GM21786 (cell line): ENCODE data around the gene SEMA5A.

Experiments used
- ATAC-seq: cut with Tn5 transposase; IDR thresholded peaks from one replicate; pipeline ENCODE4 v1.9.1; 2021; ENCODE audit not compliant: unreplicated experiment

Gene SEMA5A

DNA sequence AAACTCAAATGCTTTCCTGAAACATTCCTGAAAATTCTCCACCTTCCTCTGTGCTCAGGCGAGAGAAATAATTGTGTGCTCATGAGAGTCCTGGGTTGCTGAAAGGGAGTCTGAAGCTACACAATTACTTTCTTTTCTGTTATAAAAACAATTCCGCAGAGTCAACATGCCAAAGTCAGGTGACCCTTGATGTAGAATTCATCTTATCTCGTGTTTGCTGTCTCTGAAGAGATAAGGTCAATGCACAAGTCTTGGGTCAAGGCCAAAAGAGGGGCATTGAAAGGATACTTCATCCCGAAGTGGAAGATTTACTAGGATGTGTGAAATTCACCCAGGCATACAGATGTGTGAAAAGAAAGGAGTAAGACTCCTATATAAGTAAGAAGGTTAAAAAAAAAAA lies 493.5 kb downstream of the SEMA5A start:
- no peak for ATAC-seq

GRCh38 chr5:9051779-9052178 lies 494.1 kb downstream of the SEMA5A start:
- no peak for ATAC-seq

DNA sequence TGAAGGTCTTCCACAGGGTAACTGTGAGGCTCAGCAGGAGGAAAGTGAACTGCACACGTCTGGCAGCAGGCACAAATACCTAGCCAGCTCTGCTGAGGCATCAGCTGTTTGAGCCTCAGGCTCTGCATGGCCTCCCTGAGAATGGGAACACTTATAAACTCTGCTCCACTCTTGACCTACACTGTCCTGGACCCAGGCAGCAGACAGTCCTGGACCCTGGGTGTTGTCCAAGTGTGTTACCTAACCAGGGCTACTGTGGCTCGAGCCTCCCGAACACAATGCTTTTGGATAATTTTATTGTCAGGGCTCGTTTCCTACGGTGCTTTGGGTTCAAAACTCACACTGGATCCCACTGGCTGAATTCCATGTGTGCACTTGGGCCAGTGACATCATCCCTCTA lies 497.9 kb downstream of the SEMA5A start:
- ATAC-seq, result no peak

DNA sequence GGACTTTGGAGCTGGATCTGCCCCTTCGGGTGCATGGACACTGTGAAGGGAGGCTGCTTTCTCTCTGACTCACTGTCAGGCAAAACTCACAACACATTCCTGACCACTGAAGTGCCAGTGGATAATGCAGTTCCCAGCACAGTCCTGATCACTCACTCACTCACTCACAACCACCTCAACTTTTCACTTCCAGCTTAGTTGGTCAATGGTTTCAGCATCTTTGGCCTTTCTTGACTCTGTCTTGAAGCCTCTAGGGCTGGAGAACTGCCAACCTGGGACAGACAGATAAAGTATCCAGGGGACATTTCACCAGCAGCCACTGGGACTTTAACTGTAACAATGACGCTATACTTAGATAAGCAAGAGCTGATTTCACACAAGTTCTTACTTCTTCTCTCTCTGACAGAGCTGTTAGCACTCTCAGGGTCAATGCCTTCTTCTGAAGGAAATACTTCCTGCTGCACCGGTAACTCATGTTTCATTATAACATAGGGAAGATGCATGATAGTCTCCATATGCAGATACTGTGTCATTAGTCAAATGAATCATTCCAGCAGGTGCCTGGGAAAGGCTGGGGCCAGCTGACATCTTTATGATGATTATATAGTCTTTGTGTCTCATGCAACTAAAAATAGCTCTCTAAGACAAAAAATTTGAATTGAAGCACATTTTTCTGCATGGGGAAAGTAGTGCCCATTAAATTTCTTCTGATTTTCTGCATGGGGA lies 499.0 kb downstream of the SEMA5A start:
- ATAC-seq, result no peak

DNA sequence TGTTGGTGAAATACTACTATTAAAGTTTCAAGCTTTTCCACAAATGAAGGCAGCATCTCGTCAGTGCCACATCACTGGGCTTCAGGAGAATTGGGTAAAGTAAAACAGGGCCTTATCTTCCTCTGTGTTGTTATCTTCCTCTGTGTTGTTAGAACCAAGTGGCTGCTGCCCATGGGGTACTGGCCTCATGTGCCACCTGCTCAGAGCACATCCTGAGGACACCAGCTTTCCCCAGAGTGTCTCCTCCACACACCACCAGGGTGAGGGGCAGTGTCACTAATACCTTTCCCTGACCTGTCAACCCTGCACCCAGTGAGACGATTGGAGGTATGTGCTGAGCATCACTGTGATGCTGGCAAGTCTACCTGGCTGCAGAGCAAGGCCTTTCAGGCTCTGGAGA lies 499.9 kb downstream of the SEMA5A start:
- no peak for ATAC-seq

GRCh38 chr5:9042241-9042640 lies 503.6 kb downstream of the SEMA5A start:
- ATAC-seq, result no peak

DNA sequence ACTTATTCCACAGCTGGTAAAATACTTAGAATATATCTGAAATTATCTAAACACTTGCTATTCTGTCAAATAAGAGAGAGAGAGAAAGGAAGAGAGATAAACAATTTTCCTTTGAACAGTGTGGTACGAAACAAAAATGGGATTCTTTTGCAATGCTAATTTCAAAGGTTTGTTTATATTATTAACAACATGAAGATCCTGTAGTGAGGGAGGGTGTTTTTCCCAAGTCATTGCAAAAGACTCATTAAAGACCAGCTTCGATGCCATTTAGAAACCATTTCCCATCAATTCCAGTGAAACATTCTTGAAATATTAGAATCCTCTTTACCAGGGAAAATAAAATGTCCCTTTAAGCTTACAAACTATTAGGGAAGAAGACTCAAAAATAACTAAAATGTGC lies 505.4 kb downstream of the SEMA5A start:
- ATAC-seq, result no peak

- no peak for ATAC-seq
These were observed 508.8 kb downstream of the SEMA5A start for GRCh38 chr5:9037048-9037447.

GRCh38 chr5:9035346-9035745 lies 510.5 kb downstream of the SEMA5A start:
- ATAC-seq, result no peak

DNA sequence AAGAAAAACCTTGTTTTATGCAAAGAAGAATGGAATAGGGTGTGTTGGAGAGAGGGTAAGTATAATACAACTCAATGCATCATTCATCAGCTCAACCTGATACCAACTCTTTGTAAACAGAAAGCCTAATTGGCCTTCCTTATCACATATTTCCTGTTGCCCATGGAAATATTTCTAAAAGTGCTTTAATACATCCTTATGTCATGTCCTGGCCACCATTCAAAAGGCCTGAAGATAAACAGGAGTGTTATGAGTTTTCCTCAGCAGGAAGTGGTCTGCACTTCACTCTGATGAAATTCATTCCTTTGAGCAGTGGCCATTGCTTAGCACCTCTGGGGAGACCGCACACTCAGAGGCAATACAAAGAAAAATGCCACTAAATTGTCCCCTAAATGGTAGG lies 511.2 kb downstream of the SEMA5A start:
- ATAC-seq, result no peak

DNA sequence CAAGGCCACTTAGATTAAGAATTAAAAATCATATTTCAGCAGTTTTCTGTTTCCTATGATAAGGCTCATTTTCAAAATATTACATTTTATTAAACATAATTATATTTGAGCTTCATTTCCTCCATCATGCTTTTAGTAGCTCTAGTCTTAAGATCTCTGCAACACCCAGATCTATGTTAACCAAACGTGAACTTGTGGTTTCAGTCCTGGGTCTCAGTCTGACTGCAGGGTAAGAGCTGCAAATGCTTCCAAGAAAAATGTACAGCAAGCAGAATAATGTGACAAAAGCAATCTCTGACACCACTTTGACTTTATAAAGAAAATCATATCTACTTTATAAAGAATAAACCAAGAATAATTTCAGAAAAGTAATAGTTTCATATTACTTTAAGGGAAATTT lies 512.4 kb downstream of the SEMA5A start:
- no peak for ATAC-seq

DNA sequence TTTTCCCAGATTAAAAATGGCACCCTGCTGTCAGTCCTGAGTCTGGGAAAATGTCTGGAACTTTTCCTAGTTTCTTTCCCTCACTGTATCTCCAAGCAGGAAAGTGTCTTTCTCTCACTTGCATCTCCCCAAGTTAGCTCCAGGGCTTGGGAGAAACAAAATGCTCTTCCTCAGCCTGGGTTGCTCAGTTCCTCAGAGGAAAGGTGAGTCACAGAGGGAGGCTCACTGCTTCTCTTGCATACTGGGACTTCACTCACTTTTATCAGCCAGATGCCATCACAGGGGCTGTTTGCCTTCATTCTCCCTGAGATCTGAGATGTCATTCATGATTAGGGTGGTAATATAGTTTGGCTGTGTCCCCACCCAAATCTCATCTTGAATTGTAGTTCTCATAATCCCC lies 519.9 kb downstream of the SEMA5A start:
- ATAC-seq, result no peak

GRCh38 chr5:9020996-9021395 lies 524.9 kb downstream of the SEMA5A start:
- ATAC-seq, result no peak

GRCh38 chr5:9015937-9016270 lies 530.0 kb downstream of the SEMA5A start:
- no peak for ATAC-seq

DNA sequence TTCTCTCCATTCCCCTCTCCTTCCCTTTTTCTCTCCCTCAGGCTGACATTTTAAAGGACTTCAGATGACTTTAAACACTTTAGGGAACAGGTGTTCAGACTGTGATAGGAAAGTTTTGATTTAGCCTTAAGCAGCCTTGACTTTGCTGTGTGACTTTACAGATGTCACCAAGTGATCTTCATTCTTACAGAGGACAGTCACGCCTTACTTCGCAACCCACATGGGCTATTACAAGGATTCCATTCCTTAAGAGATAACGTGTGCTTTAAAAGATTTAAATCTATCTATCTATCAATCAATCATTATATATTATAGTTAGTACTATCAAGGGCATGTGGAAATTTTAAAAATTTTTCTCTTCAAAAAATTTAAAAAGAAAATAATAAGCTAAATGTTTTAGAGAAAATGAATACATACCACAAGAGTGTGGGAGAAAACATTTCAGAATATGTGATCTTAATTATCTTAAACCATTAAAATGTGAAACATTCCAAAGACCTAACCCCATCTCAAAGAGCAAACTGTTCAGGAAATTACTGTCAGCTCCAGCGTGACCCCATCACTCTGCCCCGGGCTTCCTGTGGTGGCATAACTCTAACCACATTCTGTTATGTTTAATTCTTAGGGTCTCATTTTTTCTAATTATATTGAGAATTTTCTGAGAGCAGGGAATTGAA lies 530.5 kb downstream of the SEMA5A start:
- no peak for ATAC-seq

DNA sequence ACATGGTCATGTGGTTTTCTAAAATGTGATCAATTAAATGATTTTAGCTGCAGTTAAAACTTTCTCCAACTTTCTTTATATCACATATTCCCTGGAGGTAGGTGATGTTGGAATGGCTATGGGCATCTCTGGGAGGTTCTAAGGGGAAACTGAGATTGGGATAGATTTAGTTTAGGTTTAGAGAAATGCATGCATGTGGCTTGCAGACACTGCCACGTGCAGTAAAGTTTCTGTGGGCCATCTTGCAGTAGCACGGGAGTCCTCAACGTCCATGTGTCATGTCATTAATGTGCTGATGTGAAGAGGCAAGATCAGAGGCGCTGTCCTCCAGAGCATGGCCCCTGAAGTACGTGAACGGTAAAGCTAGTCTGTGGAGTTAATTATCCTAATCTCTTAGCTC lies 532.7 kb downstream of the SEMA5A start:
- ATAC-seq, result no peak

DNA sequence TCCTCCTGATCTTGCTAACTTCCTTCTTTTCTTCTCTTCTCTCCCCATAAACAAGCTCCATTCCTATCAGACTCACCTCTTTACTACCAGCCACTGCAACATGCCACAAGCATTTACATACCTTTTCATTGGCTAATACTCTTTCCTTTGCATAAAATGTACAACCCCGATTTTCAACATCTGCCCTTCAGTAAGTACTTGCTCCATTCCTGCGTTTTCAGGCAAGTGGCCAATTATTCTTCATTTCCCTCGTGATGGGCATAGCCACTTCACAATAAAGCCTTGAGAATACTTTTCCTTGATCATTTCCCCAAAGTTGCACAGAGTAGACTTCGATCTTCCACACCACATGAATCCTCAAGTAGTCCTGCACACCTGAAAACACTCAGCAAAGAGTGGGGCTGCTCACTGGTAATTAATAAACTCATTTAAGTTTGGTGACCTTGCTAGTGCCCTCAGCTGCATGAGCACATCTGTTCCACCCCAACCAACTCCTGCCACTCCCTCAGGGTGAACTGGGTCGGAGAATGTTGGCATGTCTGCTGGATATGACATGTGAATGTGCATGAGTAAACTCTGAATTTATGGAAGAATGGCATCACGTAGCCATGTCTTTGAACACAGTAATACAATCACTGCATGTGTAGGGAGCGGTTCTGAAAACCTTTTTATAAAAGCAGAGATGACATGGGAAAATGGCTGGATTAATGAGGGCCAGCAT lies 535.8 kb downstream of the SEMA5A start:
- ATAC-seq, result no peak

GRCh38 chr5:8997542-8998070 lies 548.3 kb downstream of the SEMA5A start:
- ATAC-seq, result no peak

- ATAC-seq, result no peak
These were observed 552.8 kb downstream of the SEMA5A start for GRCh38 chr5:8993031-8993430.
